K562 (cell line): ENCODE results near the gene RALGAPA2. TPM values are rescaled to one million over a fixed set of nuclear protein-coding genes. Genes with fewer than 3 reads are reported as not detected.

ENCODE experiments used
- AFF4 ChIP-seq: sonication (generic); formaldehyde crosslinking; IDR thresholded peaks from 2 replicates; pipeline ENCODE4 v1.8.0; 2023; ENCODE audit warnings: mild to moderate bottlenecking, missing genetic modification reagents
- KHSRP ChIP-seq: fragments of 450-650 bp; IDR thresholded peaks from 2 replicates; pipeline ENCODE4 v1.6.1; 2017
- ZBTB33 ChIP-seq: sonication (generic); formaldehyde crosslinking; IDR thresholded peaks from 2 replicates; pipeline ENCODE4 v1.8.1; 2023; ENCODE audit warnings: mild to moderate bottlenecking, missing genetic modification reagents
- polyA plus RNA-seq, 8 experiments: library from polyadenylated mRNA; depleted of rRNA in 4 of 8; stranded (reverse) in 5 of 8; unstranded in 3 of 8; fragments of >200 nt; fragmentation: Nextera tagmentation in 2 of 8; fragmentation: Illumina TruSeq in 1 of 8; extraction: Ambion mirVana in 2 of 8; extraction: Trizol in 1 of 8; gene quantifications; 2 replicates each; pipeline versions ENCODE4 v1.2.1 to v1.2.3, GENCODE V29; 2011 to 2014; ENCODE audit warnings: inconsistent platforms in 1 of 8, missing spikeins in 1 of 8
- total RNA-seq, 7 experiments: library from RNA; depleted of rRNA in 6 of 7; stranded (reverse); fragments of >200 nt in 6 of 7; fragmentation: Illumina TruSeq in 2 of 7; extraction: Trizol in 2 of 7; gene quantifications; 2 replicates each; pipeline versions ENCODE4 v1.2.1 to v1.2.3, GENCODE V29; 2011 to 2021; ENCODE audit warnings: low replicate concordance in 1 of 7
- TF ChIP-seq, protein P1 (sequence below): fragments of 250-450 bp; sonication (Bioruptor Pico); IDR thresholded peaks from 2 replicates; pipeline ENCODE4 v1.8.0; 2022; ENCODE audit warnings: inconsistent platforms
- TF ChIP-seq, protein P2 (sequence below): sonication (generic); formaldehyde crosslinking; IDR thresholded peaks from 2 replicates; pipeline ENCODE4 v1.8.1; 2022; ENCODE audit warnings: missing genetic modification reagents

The RALGAPA2 gene
- total and polyA plus RNA-seq, 9 of the 15 experiments (the other 6 are each of a cell fraction or from before 2014, with no cell fraction given), result 0.35 to 2.7 (median 1.4) TPM

DNA sequence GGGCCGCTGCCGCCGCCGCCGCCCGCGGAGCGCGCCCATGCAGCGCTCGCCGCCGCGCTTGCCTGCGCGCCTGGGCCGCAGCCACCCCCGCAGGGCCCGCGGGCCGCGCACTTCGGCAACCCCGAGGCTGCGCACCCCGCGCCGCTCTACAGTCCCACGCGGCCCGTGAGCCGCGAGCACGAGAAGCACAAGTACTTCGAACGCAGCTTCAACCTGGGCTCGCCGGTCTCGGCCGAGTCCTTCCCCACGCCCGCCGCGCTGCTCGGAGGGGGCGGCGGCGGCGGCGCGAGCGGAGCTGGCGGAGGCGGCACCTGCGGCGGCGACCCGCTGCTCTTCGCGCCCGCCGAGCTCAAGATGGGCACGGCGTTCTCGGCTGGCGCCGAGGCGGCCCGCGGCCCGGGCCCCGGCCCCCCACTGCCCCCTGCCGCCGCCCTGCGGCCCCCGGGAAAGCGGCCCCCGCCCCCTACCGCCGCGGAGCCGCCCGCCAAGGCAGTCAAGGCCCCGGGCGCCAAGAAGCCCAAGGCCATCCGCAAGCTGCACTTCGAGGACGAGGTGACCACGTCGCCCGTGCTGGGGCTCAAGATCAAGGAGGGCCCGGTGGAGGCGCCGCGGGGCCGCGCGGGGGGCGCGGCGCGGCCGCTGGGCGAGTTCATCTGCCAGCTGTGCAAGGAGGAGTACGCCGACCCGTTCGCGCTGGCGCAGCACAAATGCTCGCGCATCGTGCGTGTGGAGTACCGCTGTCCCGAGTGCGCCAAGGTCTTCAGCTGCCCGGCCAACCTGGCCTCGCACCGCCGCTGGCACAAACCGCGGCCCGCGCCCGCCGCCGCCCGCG is 343.8 kb downstream of the RALGAPA2 start (continued):
- TF ChIP-seq AFF4 (CRISPR knock-in tag) (no peak), KHSRP (no peak), ZBTB33 (CRISPR knock-in tag) (no peak)
- TF ChIP-seq, protein P1, sequence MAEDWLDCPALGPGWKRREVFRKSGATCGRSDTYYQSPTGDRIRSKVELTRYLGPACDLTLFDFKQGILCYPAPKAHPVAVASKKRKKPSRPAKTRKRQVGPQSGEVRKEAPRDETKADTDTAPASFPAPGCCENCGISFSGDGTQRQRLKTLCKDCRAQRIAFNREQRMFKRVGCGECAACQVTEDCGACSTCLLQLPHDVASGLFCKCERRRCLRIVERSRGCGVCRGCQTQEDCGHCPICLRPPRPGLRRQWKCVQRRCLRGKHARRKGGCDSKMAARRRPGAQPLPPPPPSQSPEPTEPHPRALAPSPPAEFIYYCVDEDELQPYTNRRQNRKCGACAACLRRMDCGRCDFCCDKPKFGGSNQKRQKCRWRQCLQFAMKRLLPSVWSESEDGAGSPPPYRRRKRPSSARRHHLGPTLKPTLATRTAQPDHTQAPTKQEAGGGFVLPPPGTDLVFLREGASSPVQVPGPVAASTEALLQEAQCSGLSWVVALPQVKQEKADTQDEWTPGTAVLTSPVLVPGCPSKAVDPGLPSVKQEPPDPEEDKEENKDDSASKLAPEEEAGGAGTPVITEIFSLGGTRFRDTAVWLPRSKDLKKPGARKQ, result no peak
- TF ChIP-seq, protein P2, sequence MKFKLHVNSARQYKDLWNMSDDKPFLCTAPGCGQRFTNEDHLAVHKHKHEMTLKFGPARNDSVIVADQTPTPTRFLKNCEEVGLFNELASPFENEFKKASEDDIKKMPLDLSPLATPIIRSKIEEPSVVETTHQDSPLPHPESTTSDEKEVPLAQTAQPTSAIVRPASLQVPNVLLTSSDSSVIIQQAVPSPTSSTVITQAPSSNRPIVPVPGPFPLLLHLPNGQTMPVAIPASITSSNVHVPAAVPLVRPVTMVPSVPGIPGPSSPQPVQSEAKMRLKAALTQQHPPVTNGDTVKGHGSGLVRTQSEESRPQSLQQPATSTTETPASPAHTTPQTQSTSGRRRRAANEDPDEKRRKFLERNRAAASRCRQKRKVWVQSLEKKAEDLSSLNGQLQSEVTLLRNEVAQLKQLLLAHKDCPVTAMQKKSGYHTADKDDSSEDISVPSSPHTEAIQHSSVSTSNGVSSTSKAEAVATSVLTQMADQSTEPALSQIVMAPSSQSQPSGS, result no peak
